CD14-positive monocyte (primary cell): ENCODE results near the gene PRKN. TPM values are rescaled to one million over a fixed set of nuclear protein-coding genes. Genes with fewer than 3 reads are reported as not detected.

Experiments used
- DNase-seq, 3 donors: peaks; one replicate each; pipeline ENCODE4 v3.0.0-alpha.2; 2011 to 2022
- H2AFZ ChIP-seq: 2 replicates; pipeline ENCODE4 v1.6.0; 2012; ENCODE audit warnings: mild to moderate bottlenecking, low read depth, low read length, inconsistent platforms; ENCODE audit not compliant: insufficient read depth, poor library complexity, severe bottlenecking
- H3K27ac ChIP-seq, 2 donors: 1 replicate in 1 of 2; 2 replicates in 1 of 2; pipeline ENCODE4 v1.5.1; 2012 to 2013; ENCODE audit warnings: low read length in 2 of 2, control low read depth in 1 of 2, inconsistent platforms in 1 of 2, low read depth in 1 of 2, mild to moderate bottlenecking in 1 of 2
- H3K27me3 ChIP-seq, 2 donors: one replicate each; pipeline versions ENCODE4 v1.6.0 to v1.6.1; 2011 to 2013; ENCODE audit warnings: low read length in 2 of 2; ENCODE audit not compliant: control insufficient read depth in 2 of 2, insufficient read depth in 2 of 2
- H3K36me3 ChIP-seq, 2 donors: replicated peaks in 1 of 2; 1 replicate in 1 of 2; 2 replicates in 1 of 2; pipeline versions ENCODE4 v1.5.1 to v1.6.1; 2012 to 2013; ENCODE audit warnings: low read length in 2 of 2, control low read depth in 1 of 2, inconsistent platforms in 1 of 2, mild to moderate bottlenecking in 1 of 2; ENCODE audit not compliant: insufficient read depth in 2 of 2, control insufficient read depth in 1 of 2
- H3K4me1 ChIP-seq, 2 donors: 1 replicate in 1 of 2; 2 replicates in 1 of 2; pipeline versions ENCODE4 v1.5.1 to v1.6.1; 2012 to 2013; ENCODE audit warnings: low read length in 2 of 2, control low read depth in 1 of 2, inconsistent platforms in 1 of 2, mild to moderate bottlenecking in 1 of 2, moderate library complexity in 1 of 2; ENCODE audit not compliant: insufficient read depth in 2 of 2, control insufficient read depth in 1 of 2
- H3K4me2 ChIP-seq: replicated peaks from 2 replicates; pipeline ENCODE3; 2012; ENCODE audit warnings: low read length, moderate library complexity, mild to moderate bottlenecking; ENCODE audit not compliant: poor library complexity, severe bottlenecking; ENCODE audit errors: extremely low read depth
- H3K4me3 ChIP-seq, 3 experiments: fragments of 200-600 bp in 1 of 3; sonication (generic) in 1 of 3; replicated peaks in 1 of 3; 1 replicate in 2 of 3; 2 replicates in 1 of 3; pipeline ENCODE4 v1.5.1; 2011 to 2013; ENCODE audit warnings: low read length in 3 of 3, mild to moderate bottlenecking in 3 of 3, control low read depth in 2 of 3, low read depth in 2 of 3, inconsistent platforms in 1 of 3, moderate library complexity in 1 of 3
- H3K79me2 ChIP-seq: 2 replicates; pipeline ENCODE4 v1.6.0; 2012; ENCODE audit warnings: mild to moderate bottlenecking, control low read depth, inconsistent platforms, low read length, moderate library complexity; ENCODE audit not compliant: insufficient read depth
- H3K9ac ChIP-seq: 2 replicates; pipeline ENCODE4 v1.6.0; 2017; ENCODE audit warnings: low read length, mild to moderate bottlenecking; ENCODE audit not compliant: insufficient read depth, poor library complexity, severe bottlenecking
- H3K9me3 ChIP-seq, 2 donors: replicated peaks in 1 of 2; 1 replicate in 1 of 2; 2 replicates in 1 of 2; pipeline versions ENCODE4 v1.5.1 to v1.6.1; 2012 to 2013; ENCODE audit warnings: low read length in 2 of 2, control low read depth in 1 of 2; ENCODE audit not compliant: control insufficient read depth in 1 of 2, insufficient read depth in 1 of 2
- H4K20me1 ChIP-seq: 2 replicates; pipeline ENCODE4 v1.6.0; 2012; ENCODE audit warnings: mild to moderate bottlenecking, low read length, control low read depth, moderate library complexity; ENCODE audit not compliant: insufficient read depth
- H3K27ac Mint-ChIP-seq, 7 donors: one replicate each; pipeline ENCODE4 v1.8.0; 2020; ENCODE audit warnings: mild to moderate bottlenecking in 7 of 7, mixed read lengths in 7 of 7, moderate library complexity in 6 of 7, inconsistent platforms in 2 of 7
- H3K27me3 Mint-ChIP-seq, 3 donors: one replicate each; pipeline ENCODE4 v1.8.0; 2021 to 2022; ENCODE audit warnings: low read depth in 3 of 3, mild to moderate bottlenecking in 3 of 3, mixed read lengths in 3 of 3, moderate library complexity in 3 of 3, inconsistent platforms in 1 of 3
- H3K36me3 Mint-ChIP-seq, 2 donors: one replicate each; pipeline ENCODE4 v1.8.0; 2020; ENCODE audit warnings: mixed read lengths in 2 of 2, inconsistent platforms in 1 of 2, mild to moderate bottlenecking in 1 of 2
- H3K4me1 Mint-ChIP-seq: one replicate; pipeline ENCODE4 v1.8.0; 2020; ENCODE audit warnings: mild to moderate bottlenecking, mixed read lengths
- H3K4me3 Mint-ChIP-seq, 2 donors: one replicate each; pipeline ENCODE4 v1.8.0; 2020; ENCODE audit warnings: mild to moderate bottlenecking in 2 of 2, mixed read lengths in 2 of 2, moderate library complexity in 1 of 2
- H3K9me3 Mint-ChIP-seq, 7 donors: one replicate each; pipeline ENCODE4 v1.8.0; 2020 to 2022; ENCODE audit warnings: mixed read lengths in 7 of 7, mild to moderate bottlenecking in 6 of 7, moderate library complexity in 6 of 7, inconsistent platforms in 2 of 7
- CTCF ChIP-seq: fragments of 200-600 bp; IDR thresholded peaks from one replicate; pipeline ENCODE4 v1.8.0; 2022; ENCODE audit warnings: antibody characterized with exemption, mild to moderate bottlenecking
- WGBS: methylation state at CpG from one replicate; pipeline ENCODE4 v1.1.5; 2013; ENCODE audit warnings: missing lambda C conversion rate; ENCODE audit not compliant: insufficient coverage; 5-methylcytosine and 5-hydroxymethylcytosine counted together
- intact Hi-C, 2 donors: fragments of 100-400 bp; cut with micrococcal nuclease; formaldehyde crosslinking; loops; one replicate each; pipeline versions ENCODE4 v1.15.0 to v1.15.1; 2023
- polyA plus RNA-seq, 3 donors: library from polyadenylated mRNA; depleted of rRNA in 1 of 3; unstranded in 2 of 3; stranded (reverse) in 1 of 3; fragments of 300-500 nt in 2 of 3; fragments of >200 nt in 1 of 3; fragmentation: Illumina TruSeq in 2 of 3; gene quantifications; 1 replicate in 2 of 3; 2 replicates in 1 of 3; pipeline ENCODE4 v1.2.3, GENCODE V29; 2012 to 2021

PRKN gene
- polyA plus RNA-seq, 3 donors = 0.19 to 0.21 TPM; not detected in 1

- H3K4me1 ChIP-seq = no peaks in the 10 kb centered on the region
- no peaks in the 10 kb centered on the region for H3K79me2 ChIP-seq
- no peak overlapping the region for H3K27ac Mint-ChIP-seq
- no peaks in the 10 kb centered on the region for H3K27me3 ChIP-seq
- H3K9me3 ChIP-seq = peaks cover 0 to 7% of the 10 kb centered on the region in 2 donors
- TF ChIP-seq CTCF = no peak
- H4K20me1 ChIP-seq = no peaks in the 10 kb centered on the region
- DNase-seq = no peak
- H3K27ac ChIP-seq = no peak overlapping the region
- no CpG with 5 or more reads among the region's 8 CpGs for WGBS
- no peak overlapping the region for H3K9ac ChIP-seq
- H3K36me3 Mint-ChIP-seq = no peaks in the 10 kb centered on the region
- H3K9me3 Mint-ChIP-seq = peaks cover 0 to 7% (median 6%) of the 10 kb centered on the region in 7 donors
- H3K36me3 ChIP-seq = no peaks in the 10 kb centered on the region
- intact Hi-C loops = no loop called here
- H2AFZ ChIP-seq = no peak overlapping the region
- H3K4me1 Mint-ChIP-seq = peaks cover 7% of the 10 kb centered on the region
- no peak overlapping the region for H3K4me3 ChIP-seq
- no peak overlapping the region for H3K4me3 Mint-ChIP-seq
- H3K27me3 Mint-ChIP-seq = peaks cover 0 to 4% (median 0%) of the 10 kb centered on the region in 3 donors
- H3K4me2 ChIP-seq = no peak overlapping the region
Observed at GRCh38 chr6:161408041-161408440, 1319.5 kb downstream of the PRKN start.

GRCh38 chr6:161407581-161407980, 1320.0 kb downstream of the PRKN start:
- no peaks in the 10 kb centered on the region for H3K27me3 ChIP-seq
- H3K79me2 ChIP-seq = no peaks in the 10 kb centered on the region
- H3K4me1 Mint-ChIP-seq = peaks cover 7% of the 10 kb centered on the region
- peaks cover 0 to 7% (median 6%) of the 10 kb centered on the region in 7 donors for H3K9me3 Mint-ChIP-seq
- no peak overlapping the region for H3K4me3 ChIP-seq
- no peak for TF ChIP-seq CTCF
- no peak overlapping the region for H3K4me2 ChIP-seq
- H4K20me1 ChIP-seq = no peaks in the 10 kb centered on the region
- no peak overlapping the region for H3K27ac Mint-ChIP-seq
- peaks cover 0 to 7% of the 10 kb centered on the region in 2 donors for H3K9me3 ChIP-seq
- no peaks in the 10 kb centered on the region for H3K4me1 ChIP-seq
- no peak overlapping the region for H3K9ac ChIP-seq
- no peak overlapping the region for H2AFZ ChIP-seq
- no peaks in the 10 kb centered on the region for H3K36me3 Mint-ChIP-seq
- WGBS = 40% methylated on average over 4 of the region's 4 CpGs
- intact Hi-C loops = no loop called here
- H3K27ac ChIP-seq = no peak overlapping the region
- peaks cover 0 to 4% (median 0%) of the 10 kb centered on the region in 3 donors for H3K27me3 Mint-ChIP-seq
- no peak for DNase-seq
- H3K4me3 Mint-ChIP-seq = no peak overlapping the region
- no peaks in the 10 kb centered on the region for H3K36me3 ChIP-seq
